CD4-positive, CD25-positive, alpha-beta regulatory T cell (primary cell): ENCODE data around the gene IGSF9. TPM values are rescaled to one million over a fixed set of nuclear protein-coding genes. Genes with fewer than 3 reads are reported as not detected.

Experiments used
- ATAC-seq, 2 donors: fragments of 150-1000 bp; cut with Tn5 transposase; one replicate each; pipeline ENCODE4 v1.10.0; 2021; ENCODE audit warnings: low read depth in 2 of 2, moderate number of reproducible peaks in 2 of 2, moderate library complexity in 1 of 2
- DNase-seq, 3 donors: peaks; one replicate each; pipeline versions ENCODE4 v3.0.0 to v3.0.0-alpha.2; 2012 to 2022; ENCODE audit warnings: mixed read lengths in 1 of 3
- H3K27ac ChIP-seq: one replicate; pipeline ENCODE4 v1.7.0; 2013; ENCODE audit warnings: mild to moderate bottlenecking, low read length; ENCODE audit not compliant: insufficient read depth, poor library complexity, severe bottlenecking
- H3K27me3 ChIP-seq: one replicate; pipeline ENCODE4 v1.7.0; 2013; ENCODE audit warnings: low read length; ENCODE audit not compliant: control insufficient read depth, insufficient read depth
- H3K36me3 ChIP-seq: one replicate; pipeline ENCODE4 v1.7.0; 2013; ENCODE audit warnings: mild to moderate bottlenecking, low read length, moderate library complexity; ENCODE audit not compliant: control insufficient read depth, insufficient read depth
- H3K4me1 ChIP-seq: 2 replicates; pipeline ENCODE4 v1.7.0; 2013; ENCODE audit warnings: mild to moderate bottlenecking, low read length; ENCODE audit not compliant: insufficient read depth, control insufficient read depth, poor library complexity, severe bottlenecking
- H3K4me3 ChIP-seq: one replicate; pipeline ENCODE4 v1.7.0; 2013; ENCODE audit warnings: low read depth, mild to moderate bottlenecking, low read length, moderate library complexity
- H3K9me3 ChIP-seq, 2 experiments: 1 replicate in 1 of 2; 2 replicates in 1 of 2; pipeline ENCODE4 v1.7.0; 2013; ENCODE audit warnings: low read length in 2 of 2, mild to moderate bottlenecking in 1 of 2, moderate library complexity in 1 of 2; ENCODE audit not compliant: control insufficient read depth in 2 of 2
- H3K27ac Mint-ChIP-seq, 3 donors: one replicate each; pipeline ENCODE4 v1.8.0; 2020 to 2022; ENCODE audit warnings: mild to moderate bottlenecking in 3 of 3, mixed read lengths in 3 of 3, moderate library complexity in 2 of 3
- H3K27me3 Mint-ChIP-seq: one replicate; pipeline ENCODE4 v1.8.0; 2022; ENCODE audit warnings: mild to moderate bottlenecking, mixed read lengths
- H3K36me3 Mint-ChIP-seq: one replicate; pipeline ENCODE4 v1.8.0; 2020; ENCODE audit warnings: mixed read lengths
- H3K4me1 Mint-ChIP-seq, 4 donors: one replicate each; pipeline ENCODE4 v1.8.0; 2020 to 2022; ENCODE audit warnings: mixed read lengths in 4 of 4, mild to moderate bottlenecking in 1 of 4
- H3K4me3 Mint-ChIP-seq, 4 donors: one replicate each; pipeline ENCODE4 v1.8.0; 2020 to 2022; ENCODE audit warnings: mild to moderate bottlenecking in 4 of 4, mixed read lengths in 4 of 4, moderate library complexity in 3 of 4
- H3K9me3 Mint-ChIP-seq, 7 donors: one replicate each; pipeline ENCODE4 v1.8.0; 2020 to 2022; ENCODE audit warnings: mixed read lengths in 7 of 7, mild to moderate bottlenecking in 3 of 7, moderate library complexity in 2 of 7
- polyA plus RNA-seq, 4 donors: library from polyadenylated mRNA; unstranded; fragments of 300-500 nt; fragmentation: Illumina TruSeq; gene quantifications; one replicate each; pipeline ENCODE4 v1.2.3, GENCODE V29; 2021
- total RNA-seq: library from RNA; stranded (reverse); gene quantifications from one replicate; pipeline ENCODE4 v1.2.3, GENCODE V29; 2022

The IGSF9 gene
- total and polyA plus RNA-seq, 5 donors from 2014 or later: 0.23 TPM; not detected in 4

DNA sequence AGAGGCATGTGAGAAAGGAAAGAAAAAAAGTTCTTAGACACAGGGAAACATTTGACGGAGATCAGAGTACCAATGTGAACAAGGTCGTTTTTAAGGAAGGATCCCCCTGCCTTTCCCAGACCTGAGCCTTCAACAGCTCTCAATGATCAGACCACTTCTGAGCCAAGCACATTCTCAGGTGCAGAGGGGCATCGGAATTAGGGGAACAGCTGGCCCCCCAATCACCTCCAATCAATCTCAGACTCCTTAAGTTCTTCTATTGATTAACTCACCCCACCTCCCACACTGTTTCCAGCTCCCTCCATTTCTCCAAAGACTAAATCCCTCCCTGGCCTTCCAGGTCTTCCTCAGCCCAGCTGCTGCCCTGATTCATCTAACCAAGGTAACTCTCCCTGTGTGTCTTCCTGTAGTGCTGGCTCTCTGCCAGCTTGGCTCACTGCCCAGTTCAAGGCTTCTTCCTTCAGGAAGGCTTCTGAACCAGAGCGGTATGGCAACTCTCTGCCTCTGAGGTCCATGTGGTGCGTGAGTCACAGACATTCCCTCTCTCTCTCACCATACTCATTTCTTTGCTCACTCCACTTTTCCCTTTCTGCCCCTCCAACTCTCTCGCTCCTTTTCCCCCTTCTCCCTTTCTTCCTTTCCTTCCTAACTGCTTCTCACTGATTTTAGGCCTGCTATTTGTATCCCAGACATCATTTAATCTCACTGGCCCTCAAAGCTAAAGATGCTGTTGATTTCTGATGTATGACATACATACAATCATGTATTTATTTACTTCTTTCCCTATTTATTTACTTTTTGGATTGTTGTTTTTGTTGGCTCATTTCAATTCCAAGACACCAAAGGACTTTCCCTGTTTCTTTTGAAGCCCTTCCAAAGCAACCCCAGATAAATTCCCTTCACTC lies 63.5 kb downstream of the IGSF9 start:
- H3K36me3 ChIP-seq: no peaks in the 10 kb centered on the region
- no peak overlapping the region for H3K27ac ChIP-seq
- H3K4me3 ChIP-seq: no peak overlapping the region
- Mint-ChIP-seq H3K4me3 (no peak overlapping the region), H3K4me1 (no peaks in the 10 kb centered on the region), H3K9me3 (no peaks in the 10 kb centered on the region), H3K36me3 (no peaks in the 10 kb centered on the region), H3K27me3 (no peaks in the 10 kb centered on the region), H3K27ac (no peak overlapping the region)
- H3K4me1 ChIP-seq: no peaks in the 10 kb centered on the region
- no peaks in the 10 kb centered on the region for H3K27me3 ChIP-seq
- H3K9me3 ChIP-seq: no peaks in the 10 kb centered on the region
- ATAC-seq (no peak), DNase-seq (no peak)

GRCh38 chr1:159880430-159880829 lies 65.0 kb downstream of the IGSF9 start:
- Histone ChIP-seq H3K27me3 (no peaks in the 10 kb centered on the region), H3K9me3 (no peaks in the 10 kb centered on the region), H3K36me3 (no peaks in the 10 kb centered on the region), H3K4me1 (no peaks in the 10 kb centered on the region), H3K4me3 (no peak overlapping the region), H3K27ac (no peak overlapping the region)
- DNase-seq (no peak), ATAC-seq (no peak)
- no peaks in the 10 kb centered on the region for H3K4me1 Mint-ChIP-seq
- H3K4me3 Mint-ChIP-seq: no peak overlapping the region
- no peaks in the 10 kb centered on the region for H3K27me3 Mint-ChIP-seq
- H3K9me3 Mint-ChIP-seq: no peaks in the 10 kb centered on the region
- H3K36me3 Mint-ChIP-seq: peaks cover 3% of the 10 kb centered on the region
- H3K27ac Mint-ChIP-seq: no peak overlapping the region

DNA sequence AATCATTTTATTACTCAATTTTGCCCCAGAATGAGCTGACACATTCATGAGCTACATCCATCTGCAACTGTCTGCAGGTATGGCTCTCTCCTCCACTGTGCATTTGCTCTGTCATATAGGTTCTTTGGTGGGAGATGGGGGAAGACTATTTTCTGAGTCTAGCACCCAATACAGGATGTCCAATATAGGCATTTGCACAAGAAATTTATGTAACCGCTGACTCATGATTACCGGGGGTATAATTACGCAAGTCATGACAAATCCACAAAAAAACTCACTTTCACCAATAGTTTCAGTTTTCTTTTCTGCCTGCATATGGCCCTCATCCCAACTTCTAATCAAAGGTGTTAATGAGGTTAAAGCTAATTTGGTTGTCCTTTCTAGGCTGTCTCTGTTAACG lies 65.4 kb downstream of the IGSF9 start:
- H3K4me1 Mint-ChIP-seq: no peaks in the 10 kb centered on the region
- ATAC-seq (no peak), DNase-seq (no peak)
- peaks cover 3% of the 10 kb centered on the region for H3K36me3 Mint-ChIP-seq
- H3K27ac ChIP-seq: no peak overlapping the region
- no peaks in the 10 kb centered on the region for H3K36me3 ChIP-seq
- peaks cover 0 to 1% (median 0%) of the 10 kb centered on the region in 7 donors for H3K9me3 Mint-ChIP-seq
- no peaks in the 10 kb centered on the region for H3K27me3 Mint-ChIP-seq
- H3K27me3 ChIP-seq: no peaks in the 10 kb centered on the region
- no peak overlapping the region for H3K4me3 Mint-ChIP-seq
- H3K9me3 ChIP-seq: no peaks in the 10 kb centered on the region
- H3K4me3 ChIP-seq: no peak overlapping the region
- no peaks in the 10 kb centered on the region for H3K4me1 ChIP-seq
- no peak overlapping the region for H3K27ac Mint-ChIP-seq

DNA sequence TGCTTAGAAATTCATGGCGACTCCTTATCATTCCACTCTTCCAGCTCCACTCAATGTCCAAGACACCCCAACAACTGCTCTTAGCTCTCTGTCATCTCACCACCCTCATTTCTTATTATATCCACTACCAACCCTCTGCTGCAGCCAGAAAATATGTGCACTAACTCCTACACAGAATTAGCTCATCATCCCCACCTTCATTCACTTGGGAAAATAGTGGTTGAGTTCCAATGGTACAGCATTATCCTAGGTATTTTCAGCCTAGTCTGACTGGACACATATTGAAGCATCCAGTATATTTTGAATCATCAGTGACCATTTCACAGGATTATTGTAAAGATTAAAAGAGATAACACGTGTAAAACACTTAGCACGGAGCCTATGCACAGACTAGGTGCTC lies 66.3 kb downstream of the IGSF9 start:
- no peak for ATAC-seq
- peaks cover 0 to 1% (median 0%) of the 10 kb centered on the region in 7 donors for H3K9me3 Mint-ChIP-seq
- H3K4me3 Mint-ChIP-seq: no peak overlapping the region
- H3K27me3 Mint-ChIP-seq: no peaks in the 10 kb centered on the region
- no peaks in the 10 kb centered on the region for H3K36me3 ChIP-seq
- peaks cover 3% of the 10 kb centered on the region for H3K36me3 Mint-ChIP-seq
- H3K27ac Mint-ChIP-seq: no peak overlapping the region
- H3K27me3 ChIP-seq: no peaks in the 10 kb centered on the region
- no peak overlapping the region for H3K27ac ChIP-seq
- DNase-seq: no peak
- H3K4me3 ChIP-seq: no peak overlapping the region
- no peaks in the 10 kb centered on the region for H3K4me1 ChIP-seq
- H3K4me1 Mint-ChIP-seq: no peaks in the 10 kb centered on the region
- no peaks in the 10 kb centered on the region for H3K9me3 ChIP-seq

DNA sequence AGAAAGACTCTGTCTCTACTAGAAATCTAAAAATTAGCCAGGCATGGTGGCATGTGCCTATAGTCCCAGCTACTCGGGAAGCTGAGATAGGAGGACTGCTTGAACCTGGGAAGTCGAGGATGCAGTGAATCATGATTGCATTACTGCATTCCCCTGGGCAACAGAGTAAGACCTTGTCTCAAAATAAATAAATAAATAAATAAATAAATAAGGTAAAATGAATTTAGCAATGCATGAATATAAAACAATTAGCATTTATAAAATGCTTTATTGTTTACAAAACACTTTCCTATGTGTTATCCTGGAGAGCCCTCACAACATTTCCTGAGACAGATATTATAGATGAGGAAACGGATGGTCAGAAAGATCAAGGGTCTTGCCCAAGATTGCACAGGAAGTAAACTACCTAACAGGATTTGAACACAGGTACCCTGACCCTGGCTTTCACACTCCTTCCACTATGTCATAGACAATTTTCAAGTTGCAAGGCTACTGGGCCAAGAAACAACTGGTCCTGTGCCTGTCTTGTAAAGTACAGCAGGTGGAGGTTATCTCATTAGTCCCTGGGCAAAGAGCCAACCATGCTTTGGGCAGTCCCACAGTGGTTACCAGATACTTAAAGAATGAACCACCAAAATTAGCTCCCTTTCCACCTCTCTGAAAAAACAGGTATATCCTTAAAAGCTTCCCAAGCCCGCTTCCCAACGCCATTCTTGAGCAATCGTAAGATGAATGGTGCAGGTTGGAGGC lies 67.5 kb downstream of the IGSF9 start:
- Histone ChIP-seq H3K27ac (no peak overlapping the region), H3K4me3 (no peak overlapping the region), H3K27me3 (no peaks in the 10 kb centered on the region), H3K36me3 (no peaks in the 10 kb centered on the region), H3K4me1 (no peaks in the 10 kb centered on the region), H3K9me3 (no peaks in the 10 kb centered on the region)
- no peak for ATAC-seq
- Mint-ChIP-seq H3K9me3 (peaks cover 0 to 1% (median 0%) of the 10 kb centered on the region in 7 donors), H3K4me3 (no peak overlapping the region), H3K36me3 (peaks cover 3% of the 10 kb centered on the region), H3K27ac (no peak overlapping the region), H3K27me3 (no peaks in the 10 kb centered on the region), H3K4me1 (no peaks in the 10 kb centered on the region)
- no peak for DNase-seq

Other genes starting within 250 kb of the IGSF9 start
- gene CRP, start 231.0 kb downstream of the IGSF9 start, total RNA-seq: not detected
- gene CRP, start 231.0 kb downstream of the IGSF9 start, polyA plus RNA-seq: not detected
- gene DUSP23, start 164.7 kb downstream of the IGSF9 start, total RNA-seq: 11.1 TPM
- 10 to 100 TPM; 43.7 to 52.0 (median 47.3) TPM for gene DUSP23, start 164.7 kb downstream of the IGSF9 start, polyA plus RNA-seq
- not detected for gene FCRL6, start 143.3 kb downstream of the IGSF9 start, total RNA-seq
- gene FCRL6, start 143.3 kb downstream of the IGSF9 start, polyA plus RNA-seq: under 1 TPM in 2 of 4 donors, not detected in 2; 0.08 to 0.25 TPM
- gene SLAMF8, start 118.7 kb downstream of the IGSF9 start, total RNA-seq: not detected
- under 1 TPM in 1 of 4 donors, not detected in 3; 0.72 TPM for gene SLAMF8, start 118.7 kb downstream of the IGSF9 start, polyA plus RNA-seq
- not detected for gene VSIG8, start 83.0 kb downstream of the IGSF9 start, total RNA-seq
- gene VSIG8, start 83.0 kb downstream of the IGSF9 start, polyA plus RNA-seq: not detected
- 7.2 TPM for gene CFAP45, start 45.4 kb downstream of the IGSF9 start, total RNA-seq
- gene CFAP45, start 45.4 kb downstream of the IGSF9 start, polyA plus RNA-seq: under 1 TPM in 3 of 4 donors, not detected in 1; 0.40 to 0.52 (median 0.44) TPM
- gene TAGLN2, start 20.1 kb downstream of the IGSF9 start, total RNA-seq: 503 TPM
- 1,000 to 10,000 TPM in 2 of 4 donors, 100 to 1,000 TPM in 2; 723 to 1,055 (median 950) TPM for gene TAGLN2, start 20.1 kb downstream of the IGSF9 start, polyA plus RNA-seq
- gene SLAMF9, start 8.6 kb upstream of the IGSF9 start, total RNA-seq: not detected
- not detected for gene SLAMF9, start 8.6 kb upstream of the IGSF9 start, polyA plus RNA-seq
- gene PIGM, start 86.4 kb upstream of the IGSF9 start, total RNA-seq: 3.6 TPM
- 1 to 10 TPM; 4.3 to 5.5 (median 4.7) TPM for gene PIGM, start 86.4 kb upstream of the IGSF9 start, polyA plus RNA-seq
- not detected for gene KCNJ10, start 124.5 kb upstream of the IGSF9 start, total RNA-seq
- gene KCNJ10, start 124.5 kb upstream of the IGSF9 start, polyA plus RNA-seq: not detected
- gene KCNJ9, start 135.9 kb upstream of the IGSF9 start, total RNA-seq: not detected
- gene KCNJ9, start 135.9 kb upstream of the IGSF9 start, polyA plus RNA-seq: under 1 TPM in 2 of 4 donors, not detected in 2; 0.05 to 0.25 TPM
- gene IGSF8, start 153.0 kb upstream of the IGSF9 start, total RNA-seq: 33.9 TPM
- gene IGSF8, start 153.0 kb upstream of the IGSF9 start, polyA plus RNA-seq: 10 to 100 TPM; 39.2 to 45.5 (median 43.0) TPM
- gene ATP1A2, start 170.1 kb upstream of the IGSF9 start, total RNA-seq: not detected
- gene ATP1A2, start 170.1 kb upstream of the IGSF9 start, polyA plus RNA-seq: not detected
- not detected for gene ATP1A4, start 206.0 kb upstream of the IGSF9 start, total RNA-seq
- not detected for gene ATP1A4, start 206.0 kb upstream of the IGSF9 start, polyA plus RNA-seq
- not detected for gene CASQ1, start 245.0 kb upstream of the IGSF9 start, total RNA-seq
- not detected for gene CASQ1, start 245.0 kb upstream of the IGSF9 start, polyA plus RNA-seq